Mucosa of stomach (tissue), 1 donor: Measurements from ENCODE around the gene GALNTL6.
"Not testable (repeated sequence)": the region's sequence is repeated elsewhere in the genome, so short reads cannot be mapped to it uniquely, and the experiment has no call there.

Source experiments
- H3K27me3 ChIP-seq: one replicate; pipeline ENCODE4 v1.7.0; 2013; ENCODE audit warnings: mild to moderate bottlenecking, low read length; ENCODE audit not compliant: control insufficient read depth, insufficient read depth
- H3K36me3 ChIP-seq: one replicate; pipeline ENCODE4 v1.7.0; 2013; ENCODE audit warnings: low read length; ENCODE audit not compliant: control insufficient read depth, insufficient read depth
- H3K4me1 ChIP-seq: one replicate; pipeline ENCODE4 v1.7.0; 2013; ENCODE audit warnings: mild to moderate bottlenecking, low read length; ENCODE audit not compliant: control insufficient read depth, insufficient read depth
- H3K4me3 ChIP-seq: one replicate; pipeline ENCODE4 v1.7.0; 2013; ENCODE audit warnings: low read length
- H3K9ac ChIP-seq: one replicate; pipeline ENCODE4 v1.7.0; 2013; ENCODE audit warnings: mild to moderate bottlenecking, low read length, moderate library complexity
- H3K9me3 ChIP-seq: one replicate; pipeline ENCODE4 v1.7.0; 2013; ENCODE audit warnings: mild to moderate bottlenecking, low read length, moderate library complexity; ENCODE audit not compliant: control insufficient read depth
- donor health status: Pancreatic carcinoma.

GALNTL6 gene

GRCh38 chr4:172369471-172369959, 556.3 kb downstream of the GALNTL6 start:
- H3K36me3 ChIP-seq, result no peaks in the 10 kb centered on the region
- no peaks in the 10 kb centered on the region for H3K9me3 ChIP-seq

DNA sequence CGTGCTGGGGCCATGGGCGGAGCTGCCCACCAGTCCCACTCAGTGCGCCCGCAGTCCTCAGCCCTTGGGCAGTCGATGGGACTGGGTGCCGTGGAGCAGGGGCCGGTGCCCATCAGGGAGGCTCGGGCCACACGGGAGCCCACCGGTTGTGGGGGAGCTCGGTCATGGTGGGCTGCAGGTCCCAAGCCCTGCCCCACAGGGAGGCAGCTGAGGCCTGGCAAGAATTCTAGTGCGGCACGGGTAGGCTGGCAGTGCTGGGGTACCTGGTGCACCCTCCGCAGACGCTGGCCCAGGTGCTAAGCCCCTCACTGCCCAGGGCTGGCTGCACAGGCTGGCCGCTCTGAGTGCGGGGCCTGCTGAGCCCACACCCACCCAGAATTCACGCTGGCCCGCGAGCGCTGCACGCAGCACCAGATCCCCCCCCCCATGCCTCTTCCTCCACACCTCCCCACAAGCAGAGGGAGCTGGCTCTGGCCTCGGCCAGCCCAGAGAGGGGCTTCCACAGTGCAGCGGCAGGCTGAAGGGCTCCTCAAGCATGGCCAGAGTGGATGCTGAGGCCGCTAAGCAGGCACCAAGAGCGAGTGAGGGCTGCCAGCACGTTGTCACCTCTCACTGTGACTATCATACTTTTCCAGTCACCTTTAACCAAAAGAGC, 564.4 kb downstream of the GALNTL6 start:
- Histone ChIP-seq H3K36me3 (no peaks in the 10 kb centered on the region), H3K27me3 (no peaks in the 10 kb centered on the region), H3K4me3 (no peak overlapping the region), H3K4me1 (no peaks in the 10 kb centered on the region), H3K9ac (no peak overlapping the region), H3K9me3 (no peaks in the 10 kb centered on the region)

More at GRCh38 chr4:172369471-172369959, 556.3 kb downstream of the GALNTL6 start:
- Histone ChIP-seq H3K27me3 (no peaks in the 10 kb centered on the region), H3K4me3 (no peak overlapping the region), H3K9ac (no peak overlapping the region), H3K4me1 (no peaks in the 10 kb centered on the region)

- Histone ChIP-seq H3K9me3 (no peaks in the 10 kb centered on the region), H3K36me3 (no peaks in the 10 kb centered on the region), H3K9ac (no peak overlapping the region), H3K27me3 (no peaks in the 10 kb centered on the region), H3K4me1 (no peaks in the 10 kb centered on the region), H3K4me3 (no peak overlapping the region)
These were observed 566.6 kb downstream of the GALNTL6 start for GRCh38 chr4:172379834-172380233.

GRCh38 chr4:172390331-172390730, 577.1 kb downstream of the GALNTL6 start:
- H3K4me3 ChIP-seq, result no peak overlapping the region
- no peaks in the 10 kb centered on the region for H3K27me3 ChIP-seq
- H3K9me3 ChIP-seq, result no peaks in the 10 kb centered on the region
- no peak overlapping the region for H3K9ac ChIP-seq
- no peaks in the 10 kb centered on the region for H3K4me1 ChIP-seq
- H3K36me3 ChIP-seq, result no peaks in the 10 kb centered on the region

DNA sequence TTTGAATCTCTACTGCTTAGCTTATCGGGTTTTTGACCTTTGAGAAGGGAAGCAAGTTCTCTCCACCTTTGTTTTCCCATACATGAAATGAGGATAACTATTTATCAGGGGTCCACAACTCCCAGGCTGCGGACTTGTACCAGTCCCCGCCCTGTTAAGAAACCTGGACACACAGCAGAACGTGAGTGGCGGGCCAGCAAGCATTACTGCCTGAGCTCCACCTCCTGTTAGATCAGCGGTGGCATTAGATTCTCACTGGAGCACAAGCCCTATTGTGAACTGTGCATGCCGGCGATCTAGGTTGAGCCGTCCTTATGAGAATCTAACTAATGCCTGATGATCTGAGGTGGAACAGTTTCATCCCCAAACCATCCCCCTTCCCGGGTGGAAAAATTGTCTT, 579.5 kb downstream of the GALNTL6 start:
- Histone ChIP-seq H3K4me1 (no peaks in the 10 kb centered on the region), H3K36me3 (no peaks in the 10 kb centered on the region), H3K27me3 (no peaks in the 10 kb centered on the region), H3K4me3 (no peak overlapping the region), H3K9me3 (no peaks in the 10 kb centered on the region), H3K9ac (no peak overlapping the region)

DNA sequence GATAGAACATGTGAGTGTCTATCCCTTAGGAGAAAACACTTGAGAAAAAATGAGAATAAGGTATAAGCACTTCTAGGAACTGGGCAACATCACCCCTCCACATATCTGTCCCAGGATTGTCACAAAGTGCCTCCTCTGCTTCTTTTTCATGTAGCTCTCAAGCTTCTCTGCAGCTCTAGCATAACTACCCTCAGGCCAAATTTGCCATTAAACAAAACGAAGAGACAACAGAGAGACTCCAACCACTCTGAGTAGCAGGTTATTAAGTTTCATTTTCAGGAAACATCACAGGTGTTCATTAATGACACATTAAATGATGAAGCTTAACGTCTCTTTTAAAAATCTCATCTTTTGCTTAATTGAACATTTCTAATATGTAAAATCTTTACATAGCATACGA, 580.0 kb downstream of the GALNTL6 start:
- Histone ChIP-seq H3K4me3 (no peak overlapping the region), H3K9ac (no peak overlapping the region), H3K36me3 (no peaks in the 10 kb centered on the region), H3K27me3 (no peaks in the 10 kb centered on the region), H3K9me3 (no peaks in the 10 kb centered on the region), H3K4me1 (no peaks in the 10 kb centered on the region)

DNA sequence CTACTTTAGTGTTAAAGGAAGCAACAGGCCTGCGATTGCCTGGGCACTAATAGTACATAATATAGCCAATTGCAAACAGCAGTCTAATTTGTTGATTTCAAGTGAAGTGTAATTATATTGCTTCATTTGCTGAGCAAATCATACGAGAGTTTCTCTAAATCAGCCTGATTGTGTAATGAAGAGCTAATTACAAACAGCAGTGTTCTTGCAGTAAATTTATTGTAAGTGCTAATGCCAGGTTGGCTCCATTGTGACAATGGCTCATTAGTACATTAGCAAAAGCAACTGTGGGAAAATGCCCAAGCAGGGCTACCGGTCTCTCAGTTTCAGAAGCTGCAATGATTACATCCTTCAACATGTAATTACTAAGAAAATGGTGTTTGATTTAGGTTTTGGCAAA, 591.5 kb downstream of the GALNTL6 start:
- no peak overlapping the region for H3K4me3 ChIP-seq
- no peak overlapping the region for H3K9ac ChIP-seq
- no peaks in the 10 kb centered on the region for H3K27me3 ChIP-seq
- no peaks in the 10 kb centered on the region for H3K9me3 ChIP-seq
- H3K4me1 ChIP-seq, result no peaks in the 10 kb centered on the region
- H3K36me3 ChIP-seq, result no peaks in the 10 kb centered on the region

- H3K36me3 ChIP-seq, result no peaks in the 10 kb centered on the region
- no peaks in the 10 kb centered on the region for H3K27me3 ChIP-seq
- H3K9ac ChIP-seq, result no peak overlapping the region
- no peak overlapping the region for H3K4me3 ChIP-seq
- no peaks in the 10 kb centered on the region for H3K4me1 ChIP-seq
- no peaks in the 10 kb centered on the region for H3K9me3 ChIP-seq
These were observed 597.2 kb downstream of the GALNTL6 start for GRCh38 chr4:172410363-172410762.

- Histone ChIP-seq H3K9me3 (no peaks in the 10 kb centered on the region), H3K9ac (no peak overlapping the region), H3K27me3 (no peaks in the 10 kb centered on the region), H3K36me3 (no peaks in the 10 kb centered on the region), H3K4me3 (no peak overlapping the region), H3K4me1 (no peaks in the 10 kb centered on the region)
These were observed 597.9 kb downstream of the GALNTL6 start for GRCh38 chr4:172411149-172411548.

DNA sequence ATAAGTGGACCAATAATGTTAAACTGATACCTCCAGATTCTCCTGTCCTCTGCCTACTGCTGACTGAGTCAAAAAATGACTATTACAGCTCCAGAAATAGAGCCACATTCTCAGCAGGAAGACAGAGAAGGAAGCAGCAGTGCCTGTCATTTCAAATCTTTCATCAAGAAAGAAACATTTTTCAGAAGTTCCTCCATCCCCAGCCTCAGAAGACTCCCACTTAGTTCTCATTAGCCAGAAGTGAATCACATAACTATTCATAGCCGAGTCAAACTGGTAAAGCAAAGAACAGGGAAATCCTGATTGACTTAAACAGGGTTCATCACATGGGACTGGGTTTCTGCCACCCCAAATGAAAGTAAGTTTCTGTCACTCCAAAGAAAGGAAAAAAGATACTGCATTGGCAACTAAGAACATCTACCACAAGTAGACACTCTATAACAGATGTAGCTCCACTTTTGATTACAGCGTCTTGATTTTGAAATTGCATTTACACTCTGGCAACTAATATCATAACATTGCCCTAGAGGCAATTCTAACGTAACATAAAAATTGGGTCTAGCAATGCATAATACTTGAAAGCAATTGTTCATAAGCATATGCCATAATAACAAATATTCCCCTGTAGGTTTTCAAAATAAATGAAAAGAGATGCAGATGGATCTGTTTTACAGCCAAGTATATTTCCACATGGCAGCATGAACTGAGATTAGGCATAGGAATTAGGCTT, 599.8 kb downstream of the GALNTL6 start:
- Histone ChIP-seq H3K36me3 (no peaks in the 10 kb centered on the region), H3K4me3 (no peak overlapping the region), H3K9ac (no peak overlapping the region), H3K9me3 (no peaks in the 10 kb centered on the region), H3K4me1 (no peaks in the 10 kb centered on the region), H3K27me3 (no peaks in the 10 kb centered on the region)

- H3K4me3 ChIP-seq, H3K36me3 ChIP-seq, H3K4me1 ChIP-seq, H3K9ac ChIP-seq, H3K27me3 ChIP-seq, H3K9me3 ChIP-seq: not testable (repeated sequence)
These were observed 615.8 kb downstream of the GALNTL6 start for GRCh38 chr4:172428979-172429378.

DNA sequence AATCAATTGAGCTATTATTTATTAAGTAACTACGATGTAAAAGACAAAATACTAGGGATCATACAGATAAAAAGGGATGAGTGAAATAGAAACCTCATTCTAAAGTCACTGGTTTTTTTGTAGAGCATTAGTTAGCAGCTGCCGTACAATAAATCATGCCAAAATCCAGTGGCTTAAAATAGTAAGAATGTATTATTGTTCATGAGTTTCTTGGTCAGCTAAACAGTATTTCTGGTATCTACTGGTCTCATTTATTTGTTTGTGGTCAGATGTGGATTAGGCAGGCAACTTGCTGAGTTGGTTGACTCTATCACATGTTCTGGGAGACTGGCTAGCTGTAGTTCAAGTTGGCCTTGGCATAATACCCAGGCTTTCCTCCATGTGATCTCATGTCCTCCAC, 667.3 kb downstream of the GALNTL6 start:
- no peaks in the 10 kb centered on the region for H3K27me3 ChIP-seq
- H3K36me3 ChIP-seq, result no peaks in the 10 kb centered on the region
- no peak overlapping the region for H3K4me3 ChIP-seq
- H3K4me1 ChIP-seq, result no peaks in the 10 kb centered on the region
- H3K9me3 ChIP-seq, result no peaks in the 10 kb centered on the region
- no peak overlapping the region for H3K9ac ChIP-seq
